Measurements from ENCODE around the gene UBA1.

Gene UBA1

DNA sequence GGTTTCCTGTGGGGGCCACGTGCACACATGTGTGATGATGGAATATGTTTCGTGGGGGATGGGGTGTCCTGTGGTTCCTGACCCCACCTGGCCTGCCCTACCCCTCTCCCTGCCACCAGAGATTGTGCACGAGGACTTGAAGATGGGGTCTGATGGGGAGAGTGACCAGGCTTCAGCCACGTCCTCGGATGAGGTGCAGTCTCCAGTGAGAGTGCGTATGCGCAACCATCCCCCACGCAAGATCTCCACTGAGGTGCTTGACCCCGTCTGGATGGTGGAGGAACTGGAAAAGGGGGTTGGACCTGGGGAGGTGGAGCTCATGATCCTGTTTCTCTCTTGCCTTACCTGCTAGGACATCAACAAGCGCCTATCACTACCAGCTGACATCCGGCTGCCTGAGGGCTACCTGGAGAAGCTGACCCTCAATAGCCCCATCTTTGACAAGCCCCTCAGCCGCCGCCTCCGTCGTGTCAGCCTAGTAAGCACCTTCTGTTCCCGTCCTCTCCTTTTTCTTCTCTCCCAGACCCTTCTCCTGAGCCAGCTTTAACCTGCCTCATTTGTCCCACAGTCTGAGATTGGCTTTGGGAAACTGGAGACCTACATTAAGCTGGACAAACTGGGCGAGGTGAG is 30.8 kb downstream of the UBA1 start:
- Histone ChIP-seq H3K79me2 (ENCODE audit: insufficient read depth, low read length) (peaks cover 44% of the 10 kb centered on the region), H3K9me2 (replicated peaks; ENCODE audit: low read depth, low read length) (no peaks in the 10 kb centered on the region), H3K4me2 (ENCODE audit: low read depth, low read length, poor library complexity, severe bottlenecking) (no peak overlapping the region), H3K9me3 (ENCODE audit: insufficient read depth, low read depth, low read length) (no peaks in the 10 kb centered on the region), H3K36me3 (ENCODE audit: insufficient read depth, low read length) (peaks cover 58% of the 10 kb centered on the region; the same call in 1 of the 2 replicates), H3K27me3 (ENCODE audit: insufficient read depth, low read length, poor library complexity, severe bottlenecking) (no peaks in the 10 kb centered on the region), H2AFZ (ENCODE audit: low read length) (no peak overlapping the region), H3K4me3 (ENCODE audit: low read length, poor library complexity, severe bottlenecking) (no peak overlapping the region), H3K9ac (ENCODE audit: low read depth, low read length, poor library complexity, severe bottlenecking) (no peak overlapping the region), H3K4me1 (ENCODE audit: insufficient read depth, low read length, poor library complexity, severe bottlenecking) (peaks cover 5% of the 10 kb centered on the region), H4K20me1 (ENCODE audit: insufficient read depth, low read length, poor library complexity, severe bottlenecking) (peaks cover 39% of the 10 kb centered on the region), H3F3A (ENCODE audit: low read depth) (no peaks in the 10 kb centered on the region)
- no peak for TF ChIP-seq EZH2phosphoT487 (IDR thresholded peaks at IDR 0.05; ENCODE audit: borderline replicate concordance)
- TF ChIP-seq, protein P1, sequence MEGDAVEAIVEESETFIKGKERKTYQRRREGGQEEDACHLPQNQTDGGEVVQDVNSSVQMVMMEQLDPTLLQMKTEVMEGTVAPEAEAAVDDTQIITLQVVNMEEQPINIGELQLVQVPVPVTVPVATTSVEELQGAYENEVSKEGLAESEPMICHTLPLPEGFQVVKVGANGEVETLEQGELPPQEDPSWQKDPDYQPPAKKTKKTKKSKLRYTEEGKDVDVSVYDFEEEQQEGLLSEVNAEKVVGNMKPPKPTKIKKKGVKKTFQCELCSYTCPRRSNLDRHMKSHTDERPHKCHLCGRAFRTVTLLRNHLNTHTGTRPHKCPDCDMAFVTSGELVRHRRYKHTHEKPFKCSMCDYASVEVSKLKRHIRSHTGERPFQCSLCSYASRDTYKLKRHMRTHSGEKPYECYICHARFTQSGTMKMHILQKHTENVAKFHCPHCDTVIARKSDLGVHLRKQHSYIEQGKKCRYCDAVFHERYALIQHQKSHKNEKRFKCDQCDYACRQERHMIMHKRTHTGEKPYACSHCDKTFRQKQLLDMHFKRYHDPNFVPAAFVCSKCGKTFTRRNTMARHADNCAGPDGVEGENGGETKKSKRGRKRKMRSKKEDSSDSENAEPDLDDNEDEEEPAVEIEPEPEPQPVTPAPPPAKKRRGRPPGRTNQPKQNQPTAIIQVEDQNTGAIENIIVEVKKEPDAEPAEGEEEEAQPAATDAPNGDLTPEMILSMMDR (conservative IDR thresholded peaks at IDR 0.05; ENCODE audit: low read length): no peak

DNA sequence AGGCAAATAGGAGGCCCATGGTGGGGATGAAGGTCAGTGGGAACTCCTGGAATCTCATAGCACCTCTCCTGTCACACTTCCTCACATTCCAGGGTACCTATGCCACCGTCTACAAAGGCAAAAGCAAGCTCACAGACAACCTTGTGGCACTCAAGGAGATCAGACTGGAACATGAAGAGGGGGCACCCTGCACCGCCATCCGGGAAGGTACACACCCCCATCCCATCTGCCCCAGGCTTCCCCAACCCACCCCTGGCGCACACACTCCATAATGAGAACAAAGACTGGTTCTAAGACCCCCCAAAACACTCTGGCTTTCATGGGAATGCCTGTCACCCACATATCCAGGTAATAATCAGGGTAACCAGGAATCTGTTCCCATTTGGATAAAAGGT is 31.3 kb downstream of the UBA1 start:
- H3K36me3 ChIP-seq (ENCODE audit: insufficient read depth, low read length): peaks cover 58% of the 10 kb centered on the region; the same call in 1 of the 2 replicates
- H3F3A ChIP-seq (ENCODE audit: low read depth): no peaks in the 10 kb centered on the region
- TF ChIP-seq, protein P1 (conservative IDR thresholded peaks at IDR 0.05; ENCODE audit: low read length): no peak
- no peak for TF ChIP-seq EZH2phosphoT487 (IDR thresholded peaks at IDR 0.05; ENCODE audit: borderline replicate concordance)

DNA sequence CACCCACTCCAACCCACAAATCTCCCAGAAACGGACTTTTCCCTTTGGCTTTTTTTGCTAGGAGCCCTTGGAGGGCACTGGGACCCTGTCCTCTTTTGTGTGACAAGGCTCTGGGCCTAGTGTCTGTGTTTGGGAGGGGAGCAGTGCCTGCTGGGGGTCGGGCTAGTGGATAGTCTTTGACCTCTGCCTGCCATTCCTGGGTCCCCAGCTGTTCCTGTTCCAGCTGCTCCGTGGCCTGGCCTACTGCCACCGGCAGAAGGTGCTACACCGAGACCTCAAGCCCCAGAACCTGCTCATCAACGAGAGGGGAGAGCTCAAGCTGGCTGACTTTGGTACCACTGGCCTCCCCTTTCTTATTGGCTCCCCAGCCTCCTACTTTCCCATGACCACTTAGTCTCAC is 32.4 kb downstream of the UBA1 start:
- Histone ChIP-seq H2AFZ (ENCODE audit: low read length) (no peak overlapping the region), H3K4me2 (ENCODE audit: low read depth, low read length, poor library complexity, severe bottlenecking) (no peak overlapping the region), H3K9ac (ENCODE audit: low read depth, low read length, poor library complexity, severe bottlenecking) (no peak overlapping the region), H3K9me3 (ENCODE audit: insufficient read depth, low read depth, low read length) (no peaks in the 10 kb centered on the region), H3K27me3 (ENCODE audit: insufficient read depth, low read length, poor library complexity, severe bottlenecking) (no peaks in the 10 kb centered on the region), H3K79me2 (ENCODE audit: insufficient read depth, low read length) (peaks cover 27% of the 10 kb centered on the region), H3K36me3 (ENCODE audit: insufficient read depth, low read length) (peaks cover 58% of the 10 kb centered on the region; the same call in 1 of the 2 replicates), H4K20me1 (ENCODE audit: insufficient read depth, low read length, poor library complexity, severe bottlenecking) (peaks cover 22% of the 10 kb centered on the region), H3K4me3 (ENCODE audit: low read length, poor library complexity, severe bottlenecking) (no peak overlapping the region), H3K9me2 (replicated peaks; ENCODE audit: low read depth, low read length) (no peaks in the 10 kb centered on the region), H3K4me1 (ENCODE audit: insufficient read depth, low read length, poor library complexity, severe bottlenecking) (no peaks in the 10 kb centered on the region), H3F3A (ENCODE audit: low read depth) (no peaks in the 10 kb centered on the region)
- no peak for TF ChIP-seq EZH2phosphoT487 (IDR thresholded peaks at IDR 0.05; ENCODE audit: borderline replicate concordance)
- TF ChIP-seq, protein P1 (conservative IDR thresholded peaks at IDR 0.05; ENCODE audit: low read length): no peak

More for the DNA sequence above, 31.3 kb downstream of the UBA1 start:
- Histone ChIP-seq H3K9me3 (ENCODE audit: insufficient read depth, low read depth, low read length) (no peaks in the 10 kb centered on the region), H3K27me3 (ENCODE audit: insufficient read depth, low read length, poor library complexity, severe bottlenecking) (no peaks in the 10 kb centered on the region), H4K20me1 (ENCODE audit: insufficient read depth, low read length, poor library complexity, severe bottlenecking) (peaks cover 34% of the 10 kb centered on the region), H3K4me3 (ENCODE audit: low read length, poor library complexity, severe bottlenecking) (no peak overlapping the region), H3K79me2 (ENCODE audit: insufficient read depth, low read length) (peaks cover 39% of the 10 kb centered on the region), H3K9me2 (replicated peaks; ENCODE audit: low read depth, low read length) (no peaks in the 10 kb centered on the region), H3K4me1 (ENCODE audit: insufficient read depth, low read length, poor library complexity, severe bottlenecking) (peaks cover 5% of the 10 kb centered on the region), H3K9ac (ENCODE audit: low read depth, low read length, poor library complexity, severe bottlenecking) (no peak overlapping the region), H2AFZ (ENCODE audit: low read length) (no peak overlapping the region), H3K4me2 (ENCODE audit: low read depth, low read length, poor library complexity, severe bottlenecking) (no peak overlapping the region)
